NCI-H82 (cell line): ENCODE measurements around the gene PPP4R4.

Experiments used
- DNase-seq: peaks from one replicate; lab custom pipeline; 2025; lab: John Stamatoyannopoulos, UW

PPP4R4 gene

DNA sequence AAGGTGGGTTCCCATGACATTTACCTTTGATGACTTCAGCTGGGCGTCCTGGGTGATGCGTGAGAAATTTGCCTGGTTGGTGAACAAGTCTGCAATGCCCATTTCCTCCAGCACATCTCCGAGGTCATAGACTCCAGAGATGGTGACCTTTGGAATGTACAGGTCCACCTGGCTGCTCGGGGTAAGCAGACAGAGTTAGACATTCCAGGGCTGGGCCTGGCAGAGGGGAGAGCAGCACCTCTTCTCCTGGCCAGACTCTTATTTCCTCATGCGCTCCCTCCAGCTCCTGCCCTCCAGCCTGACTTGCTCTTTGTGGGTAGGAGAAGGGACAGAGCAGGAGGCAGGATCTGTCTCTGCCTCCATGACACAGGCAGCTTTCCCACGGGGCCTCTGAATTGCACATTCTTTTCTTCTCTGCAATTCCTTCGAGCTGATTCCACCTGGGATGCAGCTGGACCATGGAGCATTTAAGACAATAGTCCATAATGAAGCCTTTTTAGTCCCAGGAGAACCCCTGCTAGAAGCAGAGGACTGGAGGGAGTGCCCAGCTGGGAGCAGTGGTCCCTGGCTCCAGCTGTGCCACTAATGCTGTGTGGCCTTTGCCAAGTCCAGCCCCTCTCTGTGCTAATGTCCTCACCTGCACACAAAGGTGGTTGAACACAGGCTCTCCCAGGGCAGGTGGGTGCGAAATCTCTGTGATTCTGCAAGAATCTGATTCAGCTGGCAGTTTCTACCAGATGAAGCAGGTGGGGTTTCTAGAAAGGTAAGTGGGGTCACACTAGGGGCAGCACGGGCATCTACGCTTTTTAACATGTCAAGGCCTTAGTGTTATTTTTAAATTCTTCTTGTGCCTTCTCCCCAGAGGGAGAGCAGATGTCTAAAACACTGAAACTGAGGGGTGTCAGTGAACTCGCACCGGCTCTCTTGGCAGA, 132.2 kb downstream of the PPP4R4 start:
- no peak for DNase-seq

DNA sequence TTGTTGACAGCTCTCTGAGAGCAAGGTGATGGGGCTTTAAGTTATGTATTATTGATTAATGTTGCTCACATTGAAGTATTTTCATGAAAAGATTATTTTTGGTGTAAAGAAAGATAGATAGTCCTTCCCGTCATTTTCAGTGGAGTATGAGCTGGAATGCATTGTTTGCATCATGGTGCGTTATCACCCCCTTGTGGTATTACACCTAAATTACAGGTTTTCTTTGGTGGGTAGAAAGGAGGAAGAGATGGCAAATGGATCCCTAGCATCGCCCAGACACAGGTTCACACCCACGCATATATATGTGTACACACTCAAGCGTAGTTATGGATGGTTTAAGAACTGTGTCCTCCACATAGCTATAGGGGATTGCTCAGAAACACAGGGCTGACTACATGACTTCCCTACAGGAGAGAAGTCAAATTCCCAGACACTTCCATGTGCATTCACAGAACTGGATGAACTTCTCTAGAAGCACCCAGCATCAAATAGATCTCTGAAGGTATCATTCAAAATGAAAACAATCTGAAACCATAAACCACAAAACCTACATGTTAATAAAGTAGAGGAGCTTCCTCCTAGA, 133.4 kb downstream of the PPP4R4 start:
- peak; percentile 59 for DNase-seq

DNA sequence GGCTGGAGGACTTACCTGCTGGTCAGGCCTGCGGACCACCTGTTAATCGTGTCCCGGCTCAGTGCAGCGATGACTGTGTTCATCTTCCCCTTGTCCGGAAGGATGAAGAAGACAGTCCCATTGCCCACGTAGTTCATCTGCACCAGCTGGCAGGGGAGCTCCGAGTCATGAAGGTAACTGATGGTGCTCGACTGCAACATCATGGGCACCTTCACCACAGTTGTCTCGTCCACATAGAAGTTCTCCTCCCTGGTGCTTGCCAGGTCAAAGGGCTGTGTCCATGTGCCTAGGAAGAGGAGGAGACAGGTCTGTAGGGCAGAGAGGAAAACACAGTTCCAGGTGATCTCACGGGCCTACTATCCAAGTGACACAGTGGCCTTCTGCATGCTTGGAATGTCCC, 135.6 kb downstream of the PPP4R4 start:
- no peak for DNase-seq

DNA sequence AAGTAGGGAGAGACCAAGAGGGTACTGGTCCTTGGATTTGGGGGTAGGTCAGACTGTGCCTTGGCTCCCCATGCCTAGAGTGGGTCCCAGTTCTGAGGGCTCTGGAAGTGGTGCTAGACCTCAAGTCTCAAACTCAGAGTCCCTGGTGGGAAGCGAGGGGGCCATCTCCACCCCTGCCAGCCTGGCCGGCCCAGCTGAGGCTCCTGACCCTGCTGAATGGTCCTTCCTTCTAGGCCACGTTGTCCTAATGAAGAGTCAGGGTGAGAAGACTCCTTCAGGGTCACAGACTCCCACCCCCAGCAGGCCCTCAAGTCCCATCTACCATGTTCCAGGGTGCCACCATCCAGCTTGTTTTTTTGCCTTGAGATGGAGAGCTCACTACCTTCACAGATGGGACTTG, 136.1 kb downstream of the PPP4R4 start:
- no peak for DNase-seq

DNA sequence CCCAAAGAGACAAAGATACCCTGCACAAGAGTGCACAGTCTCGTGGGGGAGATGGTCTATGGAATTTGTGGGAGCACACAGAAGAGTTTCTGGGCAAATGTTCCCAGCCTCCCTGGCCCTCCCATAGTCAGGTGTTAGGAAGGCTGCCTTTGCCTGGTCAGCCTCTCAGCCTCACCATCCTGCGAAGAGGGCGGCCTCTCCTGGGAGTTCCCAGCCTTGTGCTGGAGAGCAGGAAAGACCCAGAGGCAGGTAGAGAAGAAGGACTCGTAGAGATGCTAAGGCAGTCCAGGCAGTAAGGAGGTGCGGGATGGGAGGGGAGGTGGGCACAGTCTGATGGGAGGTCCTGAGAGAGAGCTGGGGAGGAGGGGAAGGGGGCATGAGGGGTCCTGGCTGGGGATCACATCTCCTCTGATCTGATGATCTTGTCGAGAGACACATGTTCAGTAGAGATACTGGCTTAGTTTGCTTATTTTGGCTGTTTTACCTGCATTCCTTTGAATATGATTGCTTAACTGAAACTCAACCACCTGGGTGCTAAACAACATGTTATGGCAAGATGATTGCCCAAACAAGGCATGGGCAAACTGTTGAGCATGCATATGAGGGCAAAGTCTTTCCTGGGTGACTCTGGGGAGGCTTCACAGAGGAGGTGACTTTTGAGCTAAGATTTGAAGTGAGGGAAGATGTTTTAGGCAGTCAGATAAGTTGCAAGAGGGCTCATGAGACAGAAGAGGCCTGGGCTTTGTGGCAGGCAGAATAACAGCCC, 138.5 kb downstream of the PPP4R4 start:
- no peak for DNase-seq

DNA sequence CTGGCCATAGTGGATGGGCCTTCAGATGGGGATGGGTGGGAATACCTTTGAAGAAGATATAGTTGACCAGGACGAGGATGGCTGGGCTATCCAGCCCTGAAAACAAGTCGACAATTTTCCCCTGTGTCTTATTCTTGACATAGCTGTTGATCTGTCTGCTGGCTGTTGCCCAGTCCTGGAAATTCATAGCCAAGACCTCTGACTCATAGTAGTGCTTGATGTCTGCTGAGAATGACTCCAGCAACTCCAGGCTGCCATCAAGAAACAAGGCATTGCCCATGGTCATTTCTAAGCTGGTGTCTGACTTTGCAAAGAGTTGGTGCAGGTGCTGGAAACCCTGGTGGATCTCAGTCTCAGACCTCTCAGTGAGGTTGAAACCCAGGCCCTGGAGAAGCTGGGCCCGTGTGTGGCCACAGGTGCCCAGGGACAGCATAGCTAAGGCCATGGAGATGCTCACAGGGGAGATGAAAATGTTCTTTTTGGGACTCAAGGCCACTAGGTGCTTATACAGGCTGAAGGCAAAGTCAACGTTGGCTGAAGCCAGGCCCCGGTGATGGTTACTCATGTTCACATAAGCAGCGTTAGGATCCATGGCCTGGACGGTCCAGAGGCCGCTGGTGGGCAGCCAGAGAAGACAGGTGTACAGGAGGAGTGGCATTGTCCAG, 140.0 kb downstream of the PPP4R4 start:
- DNase-seq = no peak

DNA sequence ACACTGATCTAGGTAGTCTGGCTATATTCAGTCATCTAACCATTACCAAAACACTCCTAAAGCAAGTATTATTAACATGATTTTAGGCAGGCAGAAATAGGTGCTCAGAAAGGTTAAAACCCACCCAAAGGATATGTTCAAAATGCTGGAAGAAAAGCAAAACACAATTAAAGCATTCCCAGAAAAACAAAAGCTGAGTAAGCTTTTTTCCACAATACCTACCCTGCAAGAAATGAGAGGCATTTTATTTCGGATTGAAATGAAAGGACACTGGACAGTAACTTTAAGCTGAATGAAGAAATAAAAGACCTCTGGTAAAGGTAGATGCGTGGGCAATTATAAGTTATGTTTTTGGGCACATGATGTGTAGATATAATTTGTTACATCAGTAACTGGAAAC, 140.8 kb downstream of the PPP4R4 start:
- DNase-seq = no peak

DNA sequence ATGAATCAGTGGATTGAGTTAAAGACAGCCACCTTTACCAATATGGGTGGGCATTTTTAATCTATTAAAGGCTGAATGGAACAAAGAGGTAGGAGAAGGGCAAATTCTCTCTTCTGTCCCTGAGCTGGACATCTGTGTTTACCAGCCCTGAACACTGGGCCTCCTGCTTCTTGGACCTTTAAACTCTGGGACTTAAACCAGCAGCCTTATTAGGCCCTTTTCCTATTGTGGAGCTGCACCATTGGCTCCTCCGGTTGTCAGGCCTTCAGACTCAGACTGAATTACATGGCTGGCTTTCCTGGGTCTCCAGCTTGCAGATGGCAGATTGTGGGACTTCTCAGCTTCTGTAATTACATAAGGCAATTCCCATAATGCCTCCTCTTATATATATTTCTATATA, 142.6 kb downstream of the PPP4R4 start:
- DNase-seq = no peak

DNA sequence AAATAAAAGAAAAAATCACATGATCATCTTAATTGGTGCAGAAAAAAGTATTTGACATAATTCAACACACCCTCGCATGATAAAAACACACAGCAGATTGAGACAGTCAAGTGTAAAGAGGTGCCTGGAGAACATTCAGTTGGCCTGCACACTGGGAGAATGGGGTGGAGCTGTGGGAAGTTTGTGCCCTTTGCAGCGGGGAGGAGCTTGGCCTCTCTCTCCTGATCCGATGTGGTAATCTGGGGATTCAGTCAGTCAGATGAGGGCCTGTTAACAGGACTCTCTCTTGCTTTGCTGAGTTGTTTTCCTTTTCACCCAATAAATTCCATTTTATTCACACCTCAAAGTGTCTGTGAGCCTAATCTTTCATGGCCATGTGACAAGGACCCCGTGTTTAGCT, 143.1 kb downstream of the PPP4R4 start:
- peak; percentile 14 for DNase-seq

DNA sequence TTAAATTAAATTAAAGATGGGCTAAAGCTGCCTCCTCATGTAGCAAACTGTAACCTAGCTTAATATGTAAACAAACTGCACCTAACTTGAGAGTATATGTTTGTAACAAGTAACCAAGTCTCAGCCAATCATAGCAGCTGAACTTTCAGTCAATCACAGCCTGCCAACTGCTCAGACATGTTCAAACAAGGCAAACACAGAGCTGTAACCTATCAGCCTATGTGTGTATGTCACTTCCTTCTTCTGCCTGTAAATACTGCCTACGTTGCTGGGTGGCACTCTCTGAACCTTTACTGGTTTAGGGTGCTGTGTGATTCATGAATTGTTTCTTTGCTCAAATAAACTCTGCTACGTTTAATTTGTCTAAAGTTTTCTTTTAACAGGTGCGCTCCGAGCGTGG, 146.1 kb downstream of the PPP4R4 start:
- no peak for DNase-seq

DNA sequence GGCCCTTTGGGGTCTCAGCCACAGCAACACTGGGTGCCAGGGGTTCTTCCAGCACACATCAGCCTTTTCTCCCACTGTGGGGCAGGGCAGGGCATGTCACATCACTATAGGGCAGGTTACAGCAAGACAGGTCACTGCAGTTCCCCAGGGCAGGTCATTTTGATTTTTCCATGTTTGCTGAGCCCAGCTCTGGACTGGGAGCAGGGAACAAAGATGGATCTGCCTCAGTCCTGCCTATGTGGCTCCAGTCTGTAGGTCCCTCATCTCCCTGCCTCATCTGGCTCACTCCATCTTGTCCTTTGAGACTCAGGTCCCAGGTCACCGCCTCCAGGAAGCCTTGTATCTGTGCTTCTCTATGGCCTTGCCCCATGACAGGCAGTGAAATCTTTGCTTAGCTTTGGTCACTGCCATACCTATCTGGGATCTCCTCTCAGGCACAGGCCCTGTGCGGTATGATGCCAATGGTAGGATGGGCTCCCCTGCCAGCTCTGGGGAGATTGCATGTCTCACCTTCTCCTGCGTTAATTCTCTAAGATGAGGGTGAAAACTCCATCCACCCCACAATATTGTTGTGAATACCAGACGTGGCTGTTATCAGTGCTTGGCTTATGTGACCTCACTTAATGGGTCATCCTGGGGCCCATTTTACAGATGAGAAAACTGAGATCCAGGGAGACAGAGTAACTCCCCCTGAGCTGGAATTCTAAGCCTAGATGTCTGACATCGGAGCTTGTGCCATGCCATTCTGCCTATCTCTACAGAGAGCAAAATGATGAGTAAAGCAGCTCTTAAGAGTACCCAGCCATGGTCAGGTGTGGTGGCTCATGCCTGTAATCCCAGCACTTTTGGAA, 147.5 kb downstream of the PPP4R4 start:
- DNase-seq = no peak

DNA sequence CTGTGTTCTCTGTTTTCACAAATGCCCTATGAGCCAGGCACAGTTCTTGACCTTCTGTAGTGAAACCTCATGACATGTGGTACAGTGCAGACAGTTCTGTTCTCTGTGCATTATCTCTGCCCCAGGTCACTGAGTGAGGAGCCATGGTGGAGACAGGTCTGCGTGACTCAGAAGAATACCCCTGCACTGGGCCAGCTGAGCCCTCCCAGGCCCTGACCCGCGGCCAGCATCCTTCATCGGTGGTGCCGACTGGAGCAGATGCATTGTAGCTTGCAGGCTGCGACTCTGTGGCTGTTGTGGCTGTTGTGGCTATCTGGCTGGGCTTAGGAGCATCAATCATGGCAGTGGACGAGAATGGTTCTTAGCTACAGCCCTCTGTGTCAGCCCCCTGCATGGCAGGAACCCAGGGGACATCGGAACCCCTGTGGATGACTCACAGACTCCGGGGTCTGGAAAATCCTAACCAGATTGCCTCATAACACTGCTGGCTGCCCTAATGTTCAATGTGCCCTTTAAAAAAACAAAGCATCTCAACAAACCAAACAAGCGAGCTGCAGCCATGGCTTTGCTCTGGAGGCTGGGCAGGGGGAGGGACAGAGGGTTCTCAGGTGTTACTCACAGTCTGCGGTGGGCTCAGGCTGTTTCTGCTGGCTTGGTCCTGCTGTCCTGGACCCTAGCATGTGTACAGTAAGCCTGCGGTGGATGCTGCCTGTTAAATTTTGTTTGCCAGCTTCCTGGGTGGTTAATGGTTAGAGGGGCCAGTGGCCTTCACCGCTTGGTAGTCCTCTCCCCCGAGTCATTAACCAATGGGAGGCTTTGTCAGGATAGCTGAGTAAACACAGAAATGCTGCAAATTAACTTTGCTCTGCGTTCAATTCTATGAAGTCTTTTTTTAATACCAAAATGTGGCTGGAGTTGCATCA, 148.8 kb downstream of the PPP4R4 start, which contains the start of gene SERPINA6:
TSS of gene SERPINA6 (minus strand) at position 689 of the 923 bp plus-strand sequence. CDS start 8,688 bp downstream, outside the sequence.
- DNase-seq = no peak

DNA sequence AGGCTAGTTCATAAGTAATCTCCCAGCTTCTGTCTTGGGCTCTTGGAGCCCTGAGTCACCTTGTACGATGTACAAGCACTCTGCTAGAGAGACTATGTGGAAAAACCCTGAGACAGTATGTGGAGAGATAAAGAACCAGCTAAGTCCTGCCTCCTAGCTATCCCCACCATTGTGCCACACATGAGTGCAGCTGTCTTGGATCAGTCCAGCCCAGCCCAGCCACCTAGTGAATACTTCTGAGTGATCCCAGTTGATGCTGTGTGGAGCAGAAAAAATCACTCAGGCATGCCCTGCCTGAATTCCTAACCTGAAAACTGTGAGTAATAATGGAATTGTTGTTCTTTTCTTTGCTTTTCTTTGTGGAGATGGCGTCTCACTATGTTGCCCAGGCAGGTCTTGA, 154.1 kb downstream of the PPP4R4 start:
- no peak for DNase-seq
